HCT116 (cell line): ENCODE measurements around the gene KDM5A. TPM values are rescaled to one million over a fixed set of nuclear protein-coding genes. Genes with fewer than 3 reads are reported as not detected.

ENCODE experiments used
- total RNA-seq: library from RNA; stranded (reverse); gene quantifications from one replicate; pipeline ENCODE4 v1.2.1, GENCODE V29; 2021; ENCODE audit not compliant: unreplicated experiment

Gene KDM5A
- total RNA-seq, 1 experiment from 2014 or later: 49.0 TPM

Other genes with a start within 250 kb of the KDM5A start
- gene SLC6A12, start 175.2 kb downstream of the KDM5A start, total RNA-seq: 0.64 TPM
- 0.39 TPM for gene SLC6A13, start 126.5 kb downstream of the KDM5A start, total RNA-seq
- gene CCDC77, start 12.3 kb upstream of the KDM5A start, total RNA-seq: 12.3 TPM
- 18.2 TPM for gene B4GALNT3, start 70.6 kb upstream of the KDM5A start, total RNA-seq